ENCODE data around the gene TACR1.

TACR1 gene

DNA sequence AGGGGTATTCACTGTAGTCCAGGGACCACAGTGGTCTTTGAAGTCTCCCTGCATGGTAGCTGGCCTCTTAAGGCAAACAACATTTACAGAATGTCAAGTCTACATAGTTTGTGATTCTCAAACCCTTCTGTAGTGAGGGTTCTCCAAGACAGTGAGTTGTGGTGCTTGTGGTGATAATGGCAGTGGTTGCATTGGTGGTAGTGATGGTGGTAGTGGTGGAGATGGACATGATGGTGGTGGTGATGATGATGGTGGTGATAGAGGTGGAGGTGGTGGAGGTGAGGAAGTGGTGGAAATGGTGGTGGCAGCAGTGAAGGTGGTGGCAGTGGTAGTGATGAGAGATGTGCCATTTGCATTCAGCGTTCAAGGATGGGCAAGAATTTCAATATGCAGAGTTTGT, 104.9 kb downstream of the TACR1 start:
- H3K4me3 ChIP-seq (ENCODE audit: low read depth, low read length), result no peak overlapping the region
- no peaks in the 10 kb centered on the region for H3K27me3 ChIP-seq
- no peaks in the 10 kb centered on the region for H3K36me3 ChIP-seq
- no peak for DNase-seq
- TF ChIP-seq, protein P1, sequence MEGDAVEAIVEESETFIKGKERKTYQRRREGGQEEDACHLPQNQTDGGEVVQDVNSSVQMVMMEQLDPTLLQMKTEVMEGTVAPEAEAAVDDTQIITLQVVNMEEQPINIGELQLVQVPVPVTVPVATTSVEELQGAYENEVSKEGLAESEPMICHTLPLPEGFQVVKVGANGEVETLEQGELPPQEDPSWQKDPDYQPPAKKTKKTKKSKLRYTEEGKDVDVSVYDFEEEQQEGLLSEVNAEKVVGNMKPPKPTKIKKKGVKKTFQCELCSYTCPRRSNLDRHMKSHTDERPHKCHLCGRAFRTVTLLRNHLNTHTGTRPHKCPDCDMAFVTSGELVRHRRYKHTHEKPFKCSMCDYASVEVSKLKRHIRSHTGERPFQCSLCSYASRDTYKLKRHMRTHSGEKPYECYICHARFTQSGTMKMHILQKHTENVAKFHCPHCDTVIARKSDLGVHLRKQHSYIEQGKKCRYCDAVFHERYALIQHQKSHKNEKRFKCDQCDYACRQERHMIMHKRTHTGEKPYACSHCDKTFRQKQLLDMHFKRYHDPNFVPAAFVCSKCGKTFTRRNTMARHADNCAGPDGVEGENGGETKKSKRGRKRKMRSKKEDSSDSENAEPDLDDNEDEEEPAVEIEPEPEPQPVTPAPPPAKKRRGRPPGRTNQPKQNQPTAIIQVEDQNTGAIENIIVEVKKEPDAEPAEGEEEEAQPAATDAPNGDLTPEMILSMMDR (IDR thresholded peaks at IDR 0.05; ENCODE audit: low read depth, low read length), result no peak
- H3K4me1 ChIP-seq, result no peaks in the 10 kb centered on the region
- H3K9me3 ChIP-seq, result no peaks in the 10 kb centered on the region

DNA sequence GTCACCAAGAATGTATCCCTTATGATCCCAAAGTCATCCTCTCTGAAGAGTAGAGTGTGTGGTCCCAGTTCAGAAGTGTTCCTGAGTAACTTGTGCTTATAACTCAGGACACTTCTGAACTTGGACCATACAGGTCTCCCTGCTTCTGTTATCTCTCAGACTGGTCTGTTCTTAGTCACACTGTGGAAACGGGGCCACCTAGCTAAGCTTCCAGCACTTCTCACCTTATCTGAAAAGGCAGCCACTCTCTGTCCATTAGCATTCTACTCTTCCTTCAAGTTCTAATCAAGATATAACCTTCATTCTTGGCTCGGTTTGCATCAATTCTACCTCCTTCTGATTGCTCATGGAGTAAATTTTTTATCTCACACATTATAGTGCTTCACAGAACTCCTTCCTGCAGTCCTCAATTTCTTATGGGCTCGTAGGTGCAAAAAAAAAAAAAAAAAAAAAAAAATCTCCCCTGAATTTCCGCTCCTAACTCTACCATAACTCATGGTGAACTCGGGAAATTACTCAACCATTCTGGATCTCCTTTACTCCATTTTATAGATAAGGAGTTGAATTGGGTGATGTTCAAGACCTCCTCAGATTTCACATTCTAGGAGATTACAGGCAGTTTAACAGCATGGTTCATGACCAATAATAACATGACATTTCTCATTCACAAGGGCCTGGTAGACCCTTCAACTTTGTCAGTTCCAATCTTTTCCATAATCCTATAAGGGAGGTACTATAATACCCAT, 108.4 kb downstream of the TACR1 start:
- Histone ChIP-seq H3K4me3 (ENCODE audit: low read depth, low read length) (no peak overlapping the region), H3K27me3 (no peaks in the 10 kb centered on the region), H3K9me3 (no peaks in the 10 kb centered on the region), H3K4me1 (no peaks in the 10 kb centered on the region), H3K36me3 (no peaks in the 10 kb centered on the region)
- TF ChIP-seq, protein P1 (IDR thresholded peaks at IDR 0.05; ENCODE audit: low read depth, low read length), result no peak
- no peak for DNase-seq

DNA sequence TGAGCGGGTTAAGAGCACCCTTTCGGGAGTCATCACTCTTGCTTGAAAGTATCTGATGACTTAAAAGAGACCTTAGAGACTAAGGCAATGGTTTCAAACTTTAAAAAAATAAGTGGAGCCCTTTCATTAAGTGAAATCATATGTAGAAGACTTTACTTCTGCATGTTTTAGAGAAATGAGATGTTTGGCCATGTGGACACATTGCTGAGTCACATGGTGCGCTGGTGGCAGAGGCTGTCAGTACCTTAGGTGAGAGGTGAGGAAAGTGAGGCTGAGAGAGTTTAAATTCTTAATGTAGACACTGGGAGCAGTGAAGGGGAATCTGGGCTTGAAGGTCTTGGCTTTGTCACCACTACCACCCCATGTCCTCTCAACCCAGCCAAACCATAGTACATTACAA, 109.8 kb downstream of the TACR1 start:
- no peak for DNase-seq
- H3K4me1 ChIP-seq, result no peaks in the 10 kb centered on the region

DNA sequence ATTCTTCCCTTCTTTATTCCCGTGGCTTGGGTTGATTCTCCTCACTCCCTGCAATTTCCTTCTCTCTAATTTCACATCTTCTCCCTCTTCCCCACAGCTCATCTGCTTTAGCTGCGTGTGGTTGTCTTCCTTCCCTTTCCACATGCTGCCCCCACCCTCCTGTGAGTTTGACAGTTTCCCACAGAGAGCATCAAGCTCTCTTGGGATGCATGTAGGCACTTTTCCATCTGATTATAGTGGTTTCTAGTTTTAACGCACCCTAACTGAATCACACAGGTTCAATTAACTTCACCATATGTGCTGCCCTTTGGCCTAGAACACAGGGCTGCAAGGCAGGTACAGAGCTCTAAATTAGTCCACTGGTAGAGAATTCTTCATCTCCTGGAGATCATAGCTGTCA, 110.5 kb downstream of the TACR1 start:
- Histone ChIP-seq H3K27me3 (no peaks in the 10 kb centered on the region), H3K9me3 (no peaks in the 10 kb centered on the region), H3K4me1 (no peaks in the 10 kb centered on the region), H3K4me3 (ENCODE audit: low read depth, low read length) (no peak overlapping the region), H3K36me3 (no peaks in the 10 kb centered on the region)
- no peak for DNase-seq
- TF ChIP-seq, protein P1 (IDR thresholded peaks at IDR 0.05; ENCODE audit: low read depth, low read length), result no peak

More for the DNA sequence above, 109.8 kb downstream of the TACR1 start:
- TF ChIP-seq, protein P1 (IDR thresholded peaks at IDR 0.05; ENCODE audit: low read depth, low read length), result no peak
- no peaks in the 10 kb centered on the region for H3K27me3 ChIP-seq
- no peak overlapping the region for H3K4me3 ChIP-seq (ENCODE audit: low read depth, low read length)
- H3K9me3 ChIP-seq, result no peaks in the 10 kb centered on the region
- H3K36me3 ChIP-seq, result no peaks in the 10 kb centered on the region

DNA sequence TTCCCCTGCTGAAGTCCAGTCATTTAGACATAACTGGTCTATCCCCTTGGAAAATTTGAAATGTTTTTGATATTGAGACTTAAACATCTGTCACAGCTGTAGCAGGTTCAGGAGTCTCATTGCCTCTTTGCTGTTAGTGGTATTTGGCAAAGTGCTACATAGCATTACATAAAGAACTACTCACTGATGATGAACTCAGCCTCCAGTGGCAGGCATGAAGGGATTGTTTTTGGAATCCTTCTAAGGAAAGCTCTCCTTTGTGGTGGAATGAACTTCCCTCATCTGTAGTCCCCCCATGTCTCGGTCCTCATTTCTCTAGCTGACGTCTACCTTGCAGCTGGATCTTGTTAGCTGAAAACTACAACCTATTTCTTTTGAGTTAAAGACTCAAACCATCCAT, 111.6 kb downstream of the TACR1 start:
- no peak overlapping the region for H3K4me3 ChIP-seq (ENCODE audit: low read depth, low read length)
- no peaks in the 10 kb centered on the region for H3K9me3 ChIP-seq
- TF ChIP-seq, protein P1 (IDR thresholded peaks at IDR 0.05; ENCODE audit: low read depth, low read length), result no peak
- H3K4me1 ChIP-seq, result no peaks in the 10 kb centered on the region
- H3K27me3 ChIP-seq, result no peaks in the 10 kb centered on the region
- no peaks in the 10 kb centered on the region for H3K36me3 ChIP-seq
- no peak for DNase-seq

DNA sequence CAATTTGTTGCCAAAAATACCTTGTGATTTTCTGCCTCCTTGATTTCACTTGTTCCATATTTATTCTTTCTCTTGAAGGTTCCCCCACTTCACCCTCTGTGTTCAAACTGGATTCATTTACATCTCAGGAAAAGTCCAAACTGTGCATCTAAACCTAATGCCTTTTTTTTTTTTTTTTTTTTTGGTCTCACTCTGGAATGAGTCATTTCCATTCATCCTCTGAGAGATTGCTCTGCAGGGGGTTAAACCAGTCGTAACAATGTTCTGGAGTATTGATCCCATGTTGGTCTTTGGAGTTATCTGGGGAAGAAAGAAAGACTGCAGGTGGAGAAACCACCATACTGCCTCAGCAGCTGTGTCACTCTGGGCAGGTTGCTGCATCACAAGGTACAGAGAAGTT, 119.7 kb downstream of the TACR1 start:
- TF ChIP-seq, protein P1 (IDR thresholded peaks at IDR 0.05; ENCODE audit: low read depth, low read length), result no peak
- Histone ChIP-seq H3K27me3 (no peaks in the 10 kb centered on the region), H3K4me1 (no peaks in the 10 kb centered on the region), H3K9me3 (no peaks in the 10 kb centered on the region), H3K4me3 (ENCODE audit: low read depth, low read length) (no peak overlapping the region), H3K36me3 (no peaks in the 10 kb centered on the region)
- DNase-seq, result no peak
